ENCODE measurements around the gene CDKAL1.

CDKAL1 gene

DNA sequence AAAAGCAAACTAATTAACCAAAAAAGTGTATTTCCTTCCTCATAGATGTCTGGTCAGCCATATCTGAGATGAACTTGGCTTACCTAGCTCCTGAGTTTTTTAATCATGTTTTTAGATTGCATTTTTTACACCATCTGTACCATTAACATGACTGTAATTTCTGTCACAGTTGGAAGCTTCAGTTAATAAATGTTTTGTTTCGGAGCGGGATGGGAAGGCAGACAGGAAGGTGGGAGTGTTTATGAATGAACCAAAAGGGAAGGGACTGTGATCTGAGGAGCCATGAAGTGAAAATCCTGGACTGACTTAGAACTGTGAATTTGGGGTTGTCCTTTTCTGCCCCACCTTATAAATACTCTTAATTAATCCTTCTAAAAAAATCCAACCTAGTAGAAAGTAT, 613.7 kb downstream of the CDKAL1 start:
- TF ChIP-seq, protein P1, sequence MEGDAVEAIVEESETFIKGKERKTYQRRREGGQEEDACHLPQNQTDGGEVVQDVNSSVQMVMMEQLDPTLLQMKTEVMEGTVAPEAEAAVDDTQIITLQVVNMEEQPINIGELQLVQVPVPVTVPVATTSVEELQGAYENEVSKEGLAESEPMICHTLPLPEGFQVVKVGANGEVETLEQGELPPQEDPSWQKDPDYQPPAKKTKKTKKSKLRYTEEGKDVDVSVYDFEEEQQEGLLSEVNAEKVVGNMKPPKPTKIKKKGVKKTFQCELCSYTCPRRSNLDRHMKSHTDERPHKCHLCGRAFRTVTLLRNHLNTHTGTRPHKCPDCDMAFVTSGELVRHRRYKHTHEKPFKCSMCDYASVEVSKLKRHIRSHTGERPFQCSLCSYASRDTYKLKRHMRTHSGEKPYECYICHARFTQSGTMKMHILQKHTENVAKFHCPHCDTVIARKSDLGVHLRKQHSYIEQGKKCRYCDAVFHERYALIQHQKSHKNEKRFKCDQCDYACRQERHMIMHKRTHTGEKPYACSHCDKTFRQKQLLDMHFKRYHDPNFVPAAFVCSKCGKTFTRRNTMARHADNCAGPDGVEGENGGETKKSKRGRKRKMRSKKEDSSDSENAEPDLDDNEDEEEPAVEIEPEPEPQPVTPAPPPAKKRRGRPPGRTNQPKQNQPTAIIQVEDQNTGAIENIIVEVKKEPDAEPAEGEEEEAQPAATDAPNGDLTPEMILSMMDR (conservative IDR thresholded peaks at IDR 0.05; ENCODE audit: low read depth, low read length), result no peak

GRCh38 chr6:21149470-21149869, 615.2 kb downstream of the CDKAL1 start:
- H3K27ac ChIP-seq, result no peak overlapping the region
- no peak overlapping the region for H3K4me3 ChIP-seq (IDR thresholded peaks at IDR 0.05; ENCODE audit: insufficient read depth, low read depth, low read length)
- H3K27me3 ChIP-seq (ENCODE audit: insufficient read depth, low read depth), result no peaks in the 10 kb centered on the region
- no peaks in the 10 kb centered on the region for H3K4me1 ChIP-seq (ENCODE audit: low read depth, poor library complexity, severe bottlenecking)
- no peak overlapping the region for H3K9ac ChIP-seq
- H2AFZ ChIP-seq (ENCODE audit: low read depth), result no peak overlapping the region
- H3K79me2 ChIP-seq (ENCODE audit: insufficient read depth, low read depth), result no peaks in the 10 kb centered on the region
- TF ChIP-seq, protein P1 (conservative IDR thresholded peaks at IDR 0.05; ENCODE audit: low read depth, low read length), result no peak
- no peaks in the 10 kb centered on the region for H3K36me3 ChIP-seq (ENCODE audit: insufficient read depth)
- no peaks in the 10 kb centered on the region for H4K20me1 ChIP-seq (ENCODE audit: insufficient read depth)
- H3K4me2 ChIP-seq, result no peak overlapping the region

More for the DNA sequence above, 613.7 kb downstream of the CDKAL1 start:
- no peak overlapping the region for H3K9ac ChIP-seq
- H2AFZ ChIP-seq (ENCODE audit: low read depth), result no peak overlapping the region
- H3K4me3 ChIP-seq (IDR thresholded peaks at IDR 0.05; ENCODE audit: insufficient read depth, low read depth, low read length), result no peak overlapping the region
- no peaks in the 10 kb centered on the region for H3K79me2 ChIP-seq (ENCODE audit: insufficient read depth, low read depth)
- no peaks in the 10 kb centered on the region for H3K4me1 ChIP-seq (ENCODE audit: low read depth, poor library complexity, severe bottlenecking)
- no peak overlapping the region for H3K4me2 ChIP-seq
- no peaks in the 10 kb centered on the region for H3K36me3 ChIP-seq (ENCODE audit: insufficient read depth)
- H4K20me1 ChIP-seq (ENCODE audit: insufficient read depth), result no peaks in the 10 kb centered on the region
- no peaks in the 10 kb centered on the region for H3K27me3 ChIP-seq (ENCODE audit: insufficient read depth, low read depth)
- H3K27ac ChIP-seq, result no peak overlapping the region

GRCh38 chr6:21150667-21151066, 616.4 kb downstream of the CDKAL1 start:
- Histone ChIP-seq H3K9ac (no peak overlapping the region), H3K36me3 (ENCODE audit: insufficient read depth) (no peaks in the 10 kb centered on the region), H3K27ac (no peak overlapping the region), H3K4me2 (no peak overlapping the region), H2AFZ (ENCODE audit: low read depth) (no peak overlapping the region), H4K20me1 (ENCODE audit: insufficient read depth) (no peaks in the 10 kb centered on the region), H3K4me1 (ENCODE audit: low read depth, poor library complexity, severe bottlenecking) (no peaks in the 10 kb centered on the region), H3K27me3 (ENCODE audit: insufficient read depth, low read depth) (no peaks in the 10 kb centered on the region), H3K79me2 (ENCODE audit: insufficient read depth, low read depth) (no peaks in the 10 kb centered on the region), H3K4me3 (IDR thresholded peaks at IDR 0.05; ENCODE audit: insufficient read depth, low read depth, low read length) (no peak overlapping the region)
- TF ChIP-seq, protein P1 (conservative IDR thresholded peaks at IDR 0.05; ENCODE audit: low read depth, low read length), result no peak

DNA sequence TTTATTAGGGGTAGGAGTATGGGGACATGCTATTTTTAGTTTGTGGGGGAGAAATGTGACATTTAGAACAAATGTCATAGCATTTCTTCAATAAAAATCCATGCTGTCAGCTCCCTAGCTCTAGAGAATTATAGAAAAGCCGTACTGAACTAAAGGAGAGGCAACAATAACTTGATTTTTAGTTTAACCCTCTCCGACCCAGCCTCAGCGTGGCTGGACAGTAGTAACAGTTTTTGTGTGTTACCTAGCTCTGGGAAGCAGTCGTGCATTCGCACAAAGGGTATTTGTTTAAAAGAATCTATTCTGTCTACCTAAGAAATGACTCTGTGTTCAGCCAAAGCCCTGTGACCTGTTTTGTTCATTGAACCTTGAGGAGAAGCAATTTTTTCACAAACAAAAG, 616.9 kb downstream of the CDKAL1 start:
- Histone ChIP-seq H3K4me1 (ENCODE audit: low read depth, poor library complexity, severe bottlenecking) (no peaks in the 10 kb centered on the region), H3K36me3 (ENCODE audit: insufficient read depth) (no peaks in the 10 kb centered on the region), H3K4me3 (IDR thresholded peaks at IDR 0.05; ENCODE audit: insufficient read depth, low read depth, low read length) (no peak overlapping the region), H3K9ac (no peak overlapping the region), H4K20me1 (ENCODE audit: insufficient read depth) (no peaks in the 10 kb centered on the region), H3K4me2 (no peak overlapping the region), H3K27ac (no peak overlapping the region), H2AFZ (ENCODE audit: low read depth) (no peak overlapping the region), H3K27me3 (ENCODE audit: insufficient read depth, low read depth) (no peaks in the 10 kb centered on the region), H3K79me2 (ENCODE audit: insufficient read depth, low read depth) (no peaks in the 10 kb centered on the region)
- TF ChIP-seq, protein P1 (conservative IDR thresholded peaks at IDR 0.05; ENCODE audit: low read depth, low read length), result no peak
